Thyroid gland (tissue), 4 donors: Measurements from ENCODE around the gene PDXDC1.

Source experiments
- POLR2A ChIP-seq, 2 donors: fragments of 450-650 bp; IDR thresholded peaks; one replicate each; pipeline ENCODE4 v1.6.1; 2017; ENCODE audit warnings: antibody characterized with exemption in 2 of 2, mild to moderate bottlenecking in 2 of 2, moderate library complexity in 1 of 2
- TF ChIP-seq, protein P1 (sequence below), 6 experiments: fragments of 200-600 bp in 3 of 6; fragments of 450-650 bp in 3 of 6; sonication (generic) in 3 of 6; IDR thresholded peaks; one replicate each; pipeline ENCODE4 v1.5.1; 2016 to 2019; ENCODE audit warnings: antibody characterized with exemption in 6 of 6, mild to moderate bottlenecking in 2 of 6, inconsistent platforms in 1 of 6, moderate library complexity in 1 of 6

DNA sequence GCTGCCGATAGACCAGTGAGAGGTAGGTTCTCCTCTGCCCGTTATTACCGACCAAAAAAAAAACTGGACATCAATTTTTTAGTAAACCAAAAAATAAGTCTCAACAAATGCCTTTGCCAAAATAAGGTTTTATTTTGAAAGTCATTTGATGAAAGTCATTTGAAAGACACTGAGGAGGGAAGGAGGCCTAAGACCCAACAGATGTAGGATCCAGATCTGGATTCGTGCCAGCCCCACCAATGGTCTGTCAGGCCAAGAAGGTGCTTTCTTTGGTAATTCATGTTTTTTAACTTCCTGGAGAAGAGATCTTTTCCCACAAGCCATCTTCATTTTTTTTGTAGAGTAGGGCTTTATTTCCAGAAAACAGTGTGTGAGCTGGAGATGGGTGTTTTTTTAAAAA lies 62.9 kb downstream of the PDXDC1 start:
- TF ChIP-seq, protein P1, sequence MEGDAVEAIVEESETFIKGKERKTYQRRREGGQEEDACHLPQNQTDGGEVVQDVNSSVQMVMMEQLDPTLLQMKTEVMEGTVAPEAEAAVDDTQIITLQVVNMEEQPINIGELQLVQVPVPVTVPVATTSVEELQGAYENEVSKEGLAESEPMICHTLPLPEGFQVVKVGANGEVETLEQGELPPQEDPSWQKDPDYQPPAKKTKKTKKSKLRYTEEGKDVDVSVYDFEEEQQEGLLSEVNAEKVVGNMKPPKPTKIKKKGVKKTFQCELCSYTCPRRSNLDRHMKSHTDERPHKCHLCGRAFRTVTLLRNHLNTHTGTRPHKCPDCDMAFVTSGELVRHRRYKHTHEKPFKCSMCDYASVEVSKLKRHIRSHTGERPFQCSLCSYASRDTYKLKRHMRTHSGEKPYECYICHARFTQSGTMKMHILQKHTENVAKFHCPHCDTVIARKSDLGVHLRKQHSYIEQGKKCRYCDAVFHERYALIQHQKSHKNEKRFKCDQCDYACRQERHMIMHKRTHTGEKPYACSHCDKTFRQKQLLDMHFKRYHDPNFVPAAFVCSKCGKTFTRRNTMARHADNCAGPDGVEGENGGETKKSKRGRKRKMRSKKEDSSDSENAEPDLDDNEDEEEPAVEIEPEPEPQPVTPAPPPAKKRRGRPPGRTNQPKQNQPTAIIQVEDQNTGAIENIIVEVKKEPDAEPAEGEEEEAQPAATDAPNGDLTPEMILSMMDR (IDR thresholded peaks at IDR 0.05), result no peak
- TF ChIP-seq POLR2A (IDR thresholded peaks at IDR 0.05), result no peak
